GM23248 (cell line): ENCODE data around the gene FAM240A.

Experiments
- EZH2 ChIP-seq: fragments of 200-600 bp; sonication (generic); IDR thresholded peaks from 2 replicates; pipeline ENCODE4 v1.6.1; 2018; ENCODE audit warnings: antibody characterized with exemption, mild to moderate bottlenecking; ENCODE audit not compliant: insufficient read depth, poor library complexity, severe bottlenecking
- EZH2phosphoT487 ChIP-seq: fragments of 200-600 bp; sonication (generic); IDR thresholded peaks from 2 replicates; pipeline ENCODE4 v1.6.1; 2018; ENCODE audit warnings: antibody characterized with exemption, moderate library complexity, mild to moderate bottlenecking, low read depth; ENCODE audit not compliant: insufficient read depth

GRCh38 chr3:46573701-46574100, 38.6 kb upstream of the FAM240A start:
- TF ChIP-seq EZH2phosphoT487 (no peak), EZH2 (no peak)
